ENCODE data around the gene TMEM200A.

- no peak for TF ChIP-seq EP300 (IDR thresholded peaks at IDR 0.05)
- TF ChIP-seq POLR2A (IDR thresholded peaks at IDR 0.05), result no peak
- no peak for TF ChIP-seq CTCF (IDR thresholded peaks at IDR 0.05)
Observed at GRCh38 chr6:130337534-130337933, 28.3 kb upstream of the TMEM200A start.

All from sigmoid colon (tissue), 4 donors.